ENCODE measurements around the gene TOMM40L.
"Not testable (repeated sequence)": the region's sequence is repeated elsewhere in the genome, so short reads cannot be mapped to it uniquely, and the experiment has no call there.

Gene TOMM40L

GRCh38 chr1:161257109-161257508 is 31.2 kb downstream of the TOMM40L start:
- DNase-seq (ENCODE audit: low spot score): not testable (repeated sequence)

- DNase-seq (ENCODE audit: low spot score): peak; percentile 9
Measured at GRCh38 chr1:161258439-161259344, 32.8 kb downstream of the TOMM40L start, which contains the start of gene PCP4L1. Gene PCP4L1, plus strand, starts transcription at chr1:161258745. Its CDS starts 230 bp downstream, at chr1:161258975.

GRCh38 chr1:161259345-161259702 is 33.5 kb downstream of the TOMM40L start:
- DNase-seq (ENCODE audit: low spot score): no peak

DNA sequence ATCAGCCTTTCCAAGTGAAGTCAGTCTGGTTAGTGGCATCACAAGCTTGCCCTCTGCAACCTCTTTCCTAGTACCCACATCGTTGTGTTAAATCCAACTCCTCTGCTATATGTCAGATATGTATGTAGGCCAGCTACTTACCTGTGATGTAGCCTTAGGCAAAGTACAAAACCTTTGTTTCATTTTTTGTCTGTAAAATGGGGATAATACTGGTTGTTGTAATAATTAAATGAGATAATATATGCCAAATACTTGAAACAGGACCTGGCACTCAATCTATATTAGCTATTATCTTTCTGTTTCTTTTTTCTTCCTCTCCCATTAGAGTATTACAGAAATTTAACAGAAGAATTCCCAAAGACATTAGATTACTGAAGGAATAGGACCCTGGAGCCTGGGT is 33.9 kb downstream of the TOMM40L start:
- no peak for DNase-seq (ENCODE audit: low spot score)

- DNase-seq (ENCODE audit: low spot score): no peak
Measured at GRCh38 chr1:161260376-161261260, 34.8 kb downstream of the TOMM40L start.

GRCh38 chr1:161261261-161262235 is 35.7 kb downstream of the TOMM40L start:
- DNase-seq (ENCODE audit: low spot score): no peak

DNA sequence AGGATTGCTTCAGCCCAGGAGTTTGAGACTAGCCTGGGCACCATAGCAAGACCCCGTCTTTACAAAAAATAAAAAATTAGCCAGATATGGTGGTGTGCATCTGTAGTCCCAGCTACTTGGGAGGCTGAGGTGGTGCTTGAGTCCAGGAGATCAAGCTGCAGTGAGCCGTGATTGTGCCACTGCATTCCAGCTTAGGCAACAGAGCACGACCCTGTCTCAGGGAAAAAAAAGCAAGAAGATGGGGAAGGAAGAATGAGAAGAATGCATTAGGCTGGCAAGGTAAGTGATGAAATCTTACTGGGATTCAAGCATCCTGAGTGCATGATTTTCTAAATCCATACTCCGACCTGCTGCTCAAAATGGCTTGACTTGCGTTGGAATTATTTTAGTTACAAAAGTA is 39.4 kb downstream of the TOMM40L start:
- no peak for DNase-seq (ENCODE audit: low spot score)

GRCh38 chr1:161266202-161266601 is 40.3 kb downstream of the TOMM40L start:
- no peak for DNase-seq (ENCODE audit: low spot score)

DNA sequence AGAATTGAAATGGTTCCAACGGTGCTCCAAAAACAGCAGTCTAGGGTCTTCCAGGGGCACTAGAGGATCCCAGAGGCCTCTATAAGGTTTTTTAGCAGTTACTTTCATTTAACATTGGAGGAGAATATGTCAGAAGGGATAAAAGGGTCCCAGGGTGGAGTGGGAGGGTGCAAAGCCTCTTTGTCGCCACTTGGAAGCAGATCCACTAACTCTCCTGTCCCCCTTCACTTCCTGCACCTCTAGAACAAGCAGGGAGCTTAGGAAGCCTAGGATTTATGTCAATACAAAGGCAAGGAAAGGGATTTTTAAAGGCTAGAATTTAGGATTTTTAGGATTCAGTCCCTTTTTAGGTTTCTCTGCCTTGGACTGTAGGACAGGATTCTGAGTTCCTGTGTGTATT is 41.0 kb downstream of the TOMM40L start:
- no peak for DNase-seq (ENCODE audit: low spot score)

- no peak for DNase-seq (ENCODE audit: low spot score)
Measured at GRCh38 chr1:161267321-161267720, 41.5 kb downstream of the TOMM40L start.

GRCh38 chr1:161273402-161273801 is 47.5 kb downstream of the TOMM40L start:
- DNase-seq (ENCODE audit: low spot score): no peak

- DNase-seq (ENCODE audit: low spot score): no peak
Measured at GRCh38 chr1:161274874-161275273, 49.0 kb downstream of the TOMM40L start.

Measured in CD4-positive, alpha-beta T cell treated with Interleukin-2 at 100 ng/mL for 4 hours (primary cell).